Pancreas (tissue), 10 donors: ENCODE measurements around the gene LHFPL2. TPM values are rescaled to one million over a fixed set of nuclear protein-coding genes. Genes with fewer than 3 reads are reported as not detected.

Experiments
- ATAC-seq, 4 donors: fragments of 200-7000 bp; cut with Tn5 transposase; one replicate each; pipeline versions ENCODE4 v1.8.0 to v1.9.1; 2020; ENCODE audit warnings: mild to moderate bottlenecking in 4 of 4, moderate library complexity in 4 of 4
- DNase-seq, 6 donors: peaks; one replicate each; pipeline ENCODE4 v3.0.0-alpha.2; 2020
- FAIRE-seq: peaks from 2 replicates; lab custom pipeline; 2012; peaks lifted over from hg19 to GRCh38; lab: Jason Lieb, UNC
- H3K27ac ChIP-seq, 4 donors: fragments of 200-600 bp; sonication (generic); 1 replicate in 3 of 4; 2 replicates in 1 of 4; pipeline versions ENCODE4 v1.5.0 to v1.8.0; 2020
- H3K27me3 ChIP-seq, 4 donors: fragments of 200-600 bp; one replicate each; pipeline ENCODE4 v1.8.0; 2021
- H3K36me3 ChIP-seq, 3 donors: fragments of 200-600 bp; sonication (generic) in 1 of 3; one replicate each; pipeline versions ENCODE4 v1.5.0 to v1.8.0; 2020 to 2021
- H3K4me1 ChIP-seq, 3 donors: fragments of 200-600 bp; one replicate each; pipeline ENCODE4 v1.8.0; 2021
- H3K4me3 ChIP-seq, 4 donors: fragments of 200-600 bp; sonication (generic) in 2 of 4; one replicate each; pipeline versions ENCODE4 v1.5.0 to v1.8.0; 2020 to 2021
- H3K9me3 ChIP-seq, 4 donors: fragments of 200-600 bp; one replicate each; pipeline ENCODE4 v1.8.0; 2021
- WGBS, 2 donors: extraction: QIAGEN DNeasy Blood & Tissue Kit; methylation state at CpG; one replicate each; pipeline ENCODE4 v1.1.7; 2013; 5-methylcytosine and 5-hydroxymethylcytosine counted together
- intact Hi-C, 3 donors: fragments of 100-400 bp; cut with DNase I; formaldehyde crosslinking; loops; one replicate each; pipeline versions ENCODE4 v1.11.1 to v1.14.2; 2022
- polyA plus RNA-seq, 2 donors: library from polyadenylated mRNA; stranded (reverse); fragments of 200-250 nt; gene quantifications; one replicate each; pipeline ENCODE4 v1.2.3, GENCODE V29; 2013
- total RNA-seq, 6 donors: library from RNA; stranded (reverse); fragmentation: NEBNext Ultra II Directional in 4 of 6; extraction: Animal tissue kit (Norgen Biotek cat#: 25700) in 4 of 6; gene quantifications; one replicate each; pipeline versions ENCODE4 v1.2.1 to v1.2.4, GENCODE V29; 2021 to 2023
- TF ChIP-seq, protein P1 (sequence below), 4 donors: fragments of 200-600 bp; sonication (generic) in 3 of 4; IDR thresholded peaks; one replicate each; pipeline versions ENCODE4 v1.5.0 to v1.8.0; 2021; ENCODE audit warnings: antibody characterized with exemption in 4 of 4
- donor health status: healthy with polysubstance abuse.
- donor health status: DM: no; HTN: no; CAD: no; lungs with moderate emphysema.
- donor health status: DM: no; HTN: no; CAD: no.
- donor health status: control.
- donor health status: control.
- donor health status: Bipolar disorder and iron deficiency.
- donor health status: DM: yes; HTN: yes; CAD: no.
- donor health status: DM: no; HTN: no; CAD: no.
- donor health status: DM: no; HTN: no; CAD: no.
- donor health status: DM: yes; HTN: yes; CAD: no.

The LHFPL2 gene
- total and polyA plus RNA-seq, 8 donors, result 4.0 to 28.4 (median 13.0) TPM

DNA sequence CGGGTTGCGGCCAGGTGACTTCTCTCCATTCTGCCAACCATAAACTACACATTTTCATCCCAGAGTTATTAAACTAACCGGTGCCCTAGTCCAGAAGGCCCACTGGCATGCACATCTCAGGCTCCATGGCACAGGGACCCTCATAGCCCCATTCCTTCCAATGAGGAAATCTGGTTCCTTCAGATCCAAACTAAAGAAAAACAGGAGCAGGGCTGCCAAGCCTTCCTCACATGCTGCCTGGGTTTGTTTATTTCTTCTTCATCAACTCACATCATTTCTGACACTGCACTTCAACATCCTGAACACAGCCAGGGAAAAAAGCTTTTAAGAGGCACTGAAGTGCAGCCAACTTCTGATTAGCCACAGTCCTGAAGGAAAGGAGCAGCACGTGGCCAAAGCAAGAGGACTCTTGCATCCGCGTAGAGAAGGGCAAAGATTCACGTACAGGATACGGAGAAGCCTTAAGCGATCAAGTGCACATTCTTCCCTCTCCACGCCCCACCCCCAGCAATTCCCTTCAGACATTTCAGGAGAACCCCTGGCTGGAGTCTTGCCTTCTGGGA, 22.5 kb downstream of the LHFPL2 start:
- H3K4me3 ChIP-seq, result no peak overlapping the region
- H3K4me1 ChIP-seq, result peaks cover 0 to 25% (median 25%) of the 10 kb centered on the region in 3 donors
- TF ChIP-seq, protein P1, sequence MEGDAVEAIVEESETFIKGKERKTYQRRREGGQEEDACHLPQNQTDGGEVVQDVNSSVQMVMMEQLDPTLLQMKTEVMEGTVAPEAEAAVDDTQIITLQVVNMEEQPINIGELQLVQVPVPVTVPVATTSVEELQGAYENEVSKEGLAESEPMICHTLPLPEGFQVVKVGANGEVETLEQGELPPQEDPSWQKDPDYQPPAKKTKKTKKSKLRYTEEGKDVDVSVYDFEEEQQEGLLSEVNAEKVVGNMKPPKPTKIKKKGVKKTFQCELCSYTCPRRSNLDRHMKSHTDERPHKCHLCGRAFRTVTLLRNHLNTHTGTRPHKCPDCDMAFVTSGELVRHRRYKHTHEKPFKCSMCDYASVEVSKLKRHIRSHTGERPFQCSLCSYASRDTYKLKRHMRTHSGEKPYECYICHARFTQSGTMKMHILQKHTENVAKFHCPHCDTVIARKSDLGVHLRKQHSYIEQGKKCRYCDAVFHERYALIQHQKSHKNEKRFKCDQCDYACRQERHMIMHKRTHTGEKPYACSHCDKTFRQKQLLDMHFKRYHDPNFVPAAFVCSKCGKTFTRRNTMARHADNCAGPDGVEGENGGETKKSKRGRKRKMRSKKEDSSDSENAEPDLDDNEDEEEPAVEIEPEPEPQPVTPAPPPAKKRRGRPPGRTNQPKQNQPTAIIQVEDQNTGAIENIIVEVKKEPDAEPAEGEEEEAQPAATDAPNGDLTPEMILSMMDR (IDR thresholded peaks at IDR 0.05), result no peak

DNA sequence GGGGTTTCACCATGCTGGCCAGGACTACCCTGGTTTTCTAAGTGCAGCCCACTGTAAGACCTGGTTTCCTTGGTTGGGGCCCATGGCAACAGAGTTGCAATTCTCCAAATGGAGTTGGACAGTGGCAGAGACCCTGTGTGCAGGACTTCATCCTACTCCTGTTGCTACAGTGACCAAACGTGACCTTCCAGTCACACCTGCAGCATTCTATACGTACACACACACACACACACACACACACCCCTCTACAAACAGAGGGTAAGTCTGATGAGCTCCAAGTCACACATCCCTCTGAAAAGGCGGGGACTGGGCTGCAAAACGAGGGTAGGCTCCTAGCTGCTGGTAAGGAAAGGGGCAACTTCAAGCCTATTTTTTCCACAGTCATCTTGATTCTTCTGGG, 23.6 kb downstream of the LHFPL2 start:
- DNase-seq, result no peak

More for the DNA sequence above, 22.5 kb downstream of the LHFPL2 start:
- Histone ChIP-seq H3K27me3 (no peaks in the 10 kb centered on the region), H3K27ac (no peak overlapping the region), H3K9me3 (no peaks in the 10 kb centered on the region), H3K36me3 (no peaks in the 10 kb centered on the region)
- no peak for ATAC-seq
- intact Hi-C loops, result no loop called here
- peak in 1 of 6 donors; percentile 1 for DNase-seq
- no peak for FAIRE-seq
- WGBS, 2 donors, result 85 to 89% methylated on average over 10 of the region's 10 CpGs

DNA sequence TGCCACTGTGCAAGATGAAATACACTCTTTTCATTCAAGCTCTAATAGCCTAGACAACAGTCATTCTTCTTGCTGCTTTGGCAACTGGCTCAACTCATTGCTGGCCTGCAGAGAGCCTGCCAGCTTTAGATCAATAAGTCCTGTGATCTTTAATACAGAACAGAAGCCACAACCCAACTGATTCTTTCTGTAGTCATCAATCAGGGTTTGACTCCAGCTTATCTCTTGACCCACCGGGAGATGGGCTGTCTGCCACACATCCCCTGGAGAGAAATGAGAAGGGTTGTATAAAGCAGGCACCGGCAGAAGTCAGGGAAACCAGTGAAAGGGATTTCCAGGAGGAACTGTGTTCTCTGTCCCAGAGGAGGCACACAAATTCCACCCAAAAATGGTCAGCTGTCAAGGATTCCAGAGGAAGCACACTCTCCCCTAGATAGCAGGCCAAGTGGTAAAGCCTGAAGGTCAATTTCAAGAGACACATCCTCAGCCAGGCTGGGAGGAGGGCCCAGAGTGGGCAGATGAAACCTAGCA, 24.5 kb downstream of the LHFPL2 start:
- ATAC-seq (peak; percentile 61 to 85 (median 75)), FAIRE-seq (no peak), DNase-seq (peak in 1 of 6 donors; percentile 33)
- intact Hi-C loops, result no loop called here
- Histone ChIP-seq H3K4me1 (peaks cover 0 to 25% (median 25%) of the 10 kb centered on the region in 3 donors), H3K4me3 (no peak overlapping the region), H3K36me3 (no peaks in the 10 kb centered on the region), H3K9me3 (no peaks in the 10 kb centered on the region), H3K27me3 (no peaks in the 10 kb centered on the region), H3K27ac (no peak overlapping the region)
- TF ChIP-seq, protein P1 (IDR thresholded peaks at IDR 0.05), result no peak
- WGBS, 2 donors, result 19 to 29% methylated on average over 2 of the region's 2 CpGs

More for the DNA sequence above, 23.6 kb downstream of the LHFPL2 start:
- TF ChIP-seq, protein P1 (IDR thresholded peaks at IDR 0.05), result no peak
- intact Hi-C loops, result no loop called here
- 76 to 83% methylated on average over 4 of the region's 4 CpGs for WGBS, 2 donors
- FAIRE-seq (no peak), ATAC-seq (no peak)
- no peaks in the 10 kb centered on the region for H3K27me3 ChIP-seq
- H3K4me1 ChIP-seq, result peaks cover 0 to 25% (median 25%) of the 10 kb centered on the region in 3 donors
- no peaks in the 10 kb centered on the region for H3K36me3 ChIP-seq
- no peaks in the 10 kb centered on the region for H3K9me3 ChIP-seq
- H3K4me3 ChIP-seq, result no peak overlapping the region
- H3K27ac ChIP-seq, result no peak overlapping the region

DNA sequence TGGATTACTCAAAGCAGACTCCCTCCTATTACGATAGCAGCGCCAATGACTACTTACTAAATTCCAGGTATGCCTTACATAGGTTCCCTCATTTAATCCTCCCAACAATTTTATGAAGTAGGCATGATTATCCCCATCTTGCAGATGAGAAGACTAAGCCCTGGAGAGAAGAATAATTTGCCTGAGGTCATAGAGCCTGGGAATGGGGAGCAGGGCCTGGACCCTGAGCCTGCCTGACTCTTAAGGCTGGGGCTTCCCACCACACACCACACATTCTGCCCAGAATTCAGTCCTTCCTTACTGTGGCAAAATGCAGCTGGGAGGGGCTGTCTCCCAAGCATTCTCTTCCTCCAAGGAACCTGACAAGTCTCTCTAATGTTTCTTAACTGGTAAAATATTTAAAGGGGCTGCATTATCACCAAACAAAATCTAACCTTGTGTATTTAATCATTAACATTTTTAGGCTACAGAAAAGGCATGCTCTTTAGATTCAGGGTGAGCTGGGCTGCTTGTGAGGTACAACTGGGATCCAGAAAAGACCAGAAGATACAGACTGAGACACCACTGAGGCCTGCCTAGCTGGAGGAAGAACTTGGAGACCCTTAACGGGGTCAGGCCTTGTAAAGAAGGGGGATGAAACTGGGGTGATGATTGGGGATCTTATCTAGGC, 26.1 kb downstream of the LHFPL2 start:
- FAIRE-seq, result no peak
- Histone ChIP-seq H3K9me3 (no peaks in the 10 kb centered on the region), H3K4me1 (peaks cover 0 to 25% (median 25%) of the 10 kb centered on the region in 3 donors), H3K27ac (no peak overlapping the region), H3K4me3 (no peak overlapping the region), H3K27me3 (no peaks in the 10 kb centered on the region), H3K36me3 (no peaks in the 10 kb centered on the region)
- TF ChIP-seq, protein P1 (IDR thresholded peaks at IDR 0.05), result no peak
- no peak for DNase-seq
- 72 to 79% methylated on average over 3 of the region's 3 CpGs for WGBS, 2 donors
- ATAC-seq, result peak in 1 of 4 donors; percentile 43
- intact Hi-C loops, result no loop called here
